HG03565 (cell line): ENCODE measurements around the gene DHRS12.

Experiments used
- ATAC-seq: cut with Tn5 transposase; IDR thresholded peaks from one replicate; pipeline ENCODE4 v1.9.1; 2021; ENCODE audit warnings: mild to moderate bottlenecking, moderate library complexity; ENCODE audit not compliant: unreplicated experiment

The DHRS12 gene

DNA sequence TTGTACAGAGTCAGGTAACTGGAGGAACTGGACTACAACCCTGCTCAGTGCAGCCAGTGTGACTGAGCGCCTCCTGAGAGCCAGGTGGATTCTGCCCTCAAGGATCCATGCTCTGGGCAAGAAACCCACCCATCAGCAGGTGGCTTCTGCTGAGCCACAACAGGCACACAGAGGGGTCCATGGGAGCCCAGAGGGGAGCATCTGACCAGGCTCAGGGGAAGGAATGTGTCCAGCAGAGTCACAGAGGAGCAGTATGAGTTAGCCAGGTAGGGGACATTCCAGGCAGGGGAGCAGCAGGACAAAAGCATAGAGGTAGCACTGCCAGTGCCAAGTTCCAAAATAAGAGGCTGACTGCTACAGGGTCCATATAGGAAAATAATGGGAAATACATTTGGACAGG, 19.9 kb downstream of the DHRS12 start:
- no peak for ATAC-seq

GRCh38 chr13:51783428-51784094, 20.4 kb downstream of the DHRS12 start:
- no peak for ATAC-seq

DNA sequence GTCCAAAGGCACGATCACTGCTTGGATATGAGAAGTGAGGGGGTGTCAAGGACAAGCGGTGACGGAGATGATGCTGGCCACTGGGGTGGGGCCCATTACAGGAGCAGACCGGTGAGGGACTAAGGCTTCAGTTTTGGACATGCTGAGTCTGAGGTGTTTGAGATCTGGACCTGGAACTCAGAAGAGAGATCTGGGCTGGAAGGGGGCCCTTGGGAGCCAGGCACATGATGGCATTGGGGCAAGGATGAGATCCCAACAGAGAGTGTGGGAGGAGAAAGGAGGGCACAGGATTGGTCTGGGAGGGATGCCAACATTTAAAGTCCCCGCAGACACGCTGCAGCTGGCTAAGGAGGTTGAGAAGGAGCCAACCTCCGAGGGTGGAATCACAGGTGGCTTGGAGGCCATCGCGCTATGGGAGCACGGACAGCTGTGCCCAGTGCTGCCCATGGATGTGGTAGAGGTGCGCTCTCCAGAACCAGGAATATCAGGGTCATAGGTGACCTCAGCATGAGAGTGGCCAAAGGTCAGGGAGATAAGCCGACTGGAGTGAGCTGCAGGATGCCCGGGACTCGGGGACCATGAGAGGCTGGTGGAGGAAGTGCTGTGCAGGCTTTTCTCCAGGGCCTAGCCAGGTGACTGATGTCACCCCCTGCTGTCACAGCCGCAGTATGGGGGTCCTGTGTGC, 21.8 kb downstream of the DHRS12 start:
- ATAC-seq: no peak

DNA sequence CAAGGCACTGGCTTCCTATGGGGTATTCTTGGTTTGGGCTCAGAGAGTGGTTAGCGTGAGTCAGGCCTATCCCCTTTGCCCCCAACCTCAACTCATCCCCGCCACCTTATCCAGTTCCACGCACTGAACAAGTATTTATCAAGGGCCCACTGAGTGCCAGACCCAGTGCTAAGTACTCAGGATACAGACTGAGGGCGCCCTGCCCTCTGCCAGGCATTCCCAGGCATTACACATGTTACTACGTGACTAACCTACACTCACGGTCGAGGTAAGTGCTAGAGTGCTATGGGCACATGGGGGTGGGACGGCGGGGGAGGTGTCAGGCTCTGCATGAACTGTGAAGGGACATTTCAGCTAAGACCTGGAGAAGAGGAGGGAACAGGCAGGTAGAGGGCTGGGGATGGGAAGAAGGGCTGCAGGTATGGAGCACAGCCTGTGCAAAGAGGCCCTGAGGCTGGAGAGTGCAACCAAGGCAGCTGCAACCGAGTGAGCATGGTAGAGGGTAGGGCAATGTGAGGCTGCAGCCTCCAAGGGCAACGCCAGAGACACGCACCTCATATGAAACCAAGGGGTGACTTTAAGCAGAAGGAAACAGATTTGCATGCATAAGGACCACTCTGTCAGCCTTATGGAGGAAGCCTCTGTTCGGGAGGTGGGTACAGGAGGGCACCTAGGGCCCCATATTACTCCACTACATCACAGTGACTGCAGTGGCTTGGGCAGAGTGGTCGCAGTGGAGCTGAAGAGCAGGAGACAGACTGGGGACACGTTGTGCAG, 22.5 kb downstream of the DHRS12 start:
- ATAC-seq: no peak

DNA sequence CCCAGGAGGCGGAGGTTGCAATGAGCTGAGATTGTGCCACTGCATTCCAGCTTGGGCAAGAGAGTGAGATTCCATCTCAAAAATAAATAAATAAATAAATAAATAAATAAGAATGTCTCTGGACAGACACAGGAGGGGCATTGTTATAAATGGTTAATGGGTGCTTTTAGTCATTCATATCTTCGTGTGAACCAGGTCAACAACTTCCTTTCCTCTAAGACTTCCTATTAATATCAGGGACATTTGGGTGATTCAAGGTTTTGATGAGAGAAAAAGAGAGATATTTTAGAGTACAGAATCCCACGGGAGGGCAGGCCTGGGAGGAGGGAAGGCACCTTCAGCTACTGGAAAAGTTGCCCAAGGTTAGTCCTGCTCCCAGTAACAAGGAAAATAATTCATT, 23.9 kb downstream of the DHRS12 start:
- no peak for ATAC-seq

GRCh38 chr13:51778392-51778791, 25.6 kb downstream of the DHRS12 start:
- ATAC-seq: no peak

DNA sequence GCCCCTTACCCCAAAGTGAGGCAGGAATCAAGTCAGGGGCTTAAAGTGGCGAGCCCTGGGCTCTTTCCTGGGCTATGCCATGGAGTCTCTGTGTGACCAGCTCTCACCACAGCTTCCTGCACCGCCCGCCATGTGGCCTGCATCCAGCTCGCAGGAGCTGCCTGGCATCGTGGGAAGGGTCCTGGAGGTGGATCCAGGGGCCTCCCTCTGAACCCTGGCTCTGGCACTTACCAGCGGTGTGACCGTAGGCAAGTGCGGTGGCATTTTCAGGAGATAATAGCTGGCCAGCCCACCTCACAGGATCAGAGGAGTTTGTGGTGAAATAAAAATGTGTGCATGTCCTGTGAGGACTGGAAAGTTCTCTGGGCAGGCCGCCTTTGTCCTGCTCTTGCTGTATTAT, 26.0 kb downstream of the DHRS12 start:
- ATAC-seq: no peak

DNA sequence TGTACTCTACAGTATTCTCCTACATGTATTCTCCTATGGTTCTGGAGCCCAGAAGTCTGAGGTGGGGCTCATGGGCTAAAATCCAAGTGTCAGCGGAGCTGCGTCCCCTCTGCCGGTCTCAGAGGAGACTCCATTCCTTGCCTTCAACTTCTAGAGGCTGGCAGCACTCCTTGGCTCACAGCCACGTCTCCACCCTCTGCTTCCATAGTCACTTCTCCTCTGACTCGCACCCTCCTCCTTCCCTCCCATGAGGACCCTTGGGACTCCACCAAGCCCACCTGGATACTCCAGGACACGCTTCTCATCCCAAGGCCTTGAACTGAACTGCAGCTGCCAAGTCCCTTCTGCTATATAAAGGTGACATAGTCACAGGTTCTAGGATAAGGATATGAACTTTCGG, 27.8 kb downstream of the DHRS12 start:
- no peak for ATAC-seq

- no peak for ATAC-seq
Measured at GRCh38 chr13:51773515-51773914, 30.4 kb downstream of the DHRS12 start.

DNA sequence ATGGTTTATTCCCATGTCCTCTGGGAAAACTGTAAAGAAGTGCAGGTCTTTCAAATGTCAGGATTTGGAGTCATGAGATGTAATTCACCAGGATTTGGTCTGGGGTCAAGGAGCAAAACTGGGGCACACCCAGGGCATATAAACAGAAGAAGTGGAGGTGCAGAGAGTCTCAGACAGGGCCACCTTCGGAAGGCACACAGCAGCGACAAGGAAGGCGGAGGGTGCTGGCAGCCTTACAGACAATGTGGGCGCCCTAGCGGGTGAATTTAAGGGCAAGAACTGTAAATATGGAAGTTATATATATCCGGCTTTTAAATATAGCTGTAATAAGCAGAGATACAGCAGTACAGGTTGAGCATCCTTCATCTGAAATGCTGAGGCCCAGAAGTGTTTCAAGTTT, 31.2 kb downstream of the DHRS12 start:
- ATAC-seq: no peak

GRCh38 chr13:51772105-51772455, 31.9 kb downstream of the DHRS12 start:
- ATAC-seq: no peak

DNA sequence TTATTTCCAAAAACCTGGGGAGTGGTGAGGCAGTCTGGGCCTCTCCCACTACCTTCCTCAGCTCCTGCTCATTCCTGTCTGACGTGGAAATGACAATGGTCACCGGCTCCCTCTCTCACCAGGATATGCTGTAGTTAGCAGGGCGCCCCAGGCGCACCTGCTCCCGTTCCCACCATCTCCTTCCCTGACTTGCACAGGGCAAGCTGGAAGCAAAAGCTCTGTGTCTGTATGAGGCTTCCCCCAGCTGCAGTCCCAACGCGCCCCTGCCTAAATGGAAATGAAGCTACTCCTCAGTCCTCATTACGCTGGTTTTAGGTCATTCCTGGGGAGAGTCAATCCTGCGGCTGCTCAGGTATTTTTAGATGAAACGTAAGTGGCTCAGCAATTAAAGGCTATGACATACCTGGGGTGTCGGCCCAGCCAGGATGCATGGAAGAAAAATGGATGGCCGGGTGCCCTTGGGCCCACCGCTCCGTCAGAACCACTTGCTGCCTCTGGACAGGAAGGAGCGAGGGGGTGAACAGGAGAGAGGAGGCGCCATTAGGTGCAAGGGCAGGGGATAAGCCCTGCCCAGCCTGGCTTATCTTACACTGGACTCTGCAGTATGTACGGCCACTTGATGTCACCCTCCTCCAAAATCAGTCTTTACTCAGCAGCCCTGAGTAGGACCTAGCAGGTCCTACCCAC, 32.4 kb downstream of the DHRS12 start:
- ATAC-seq: no peak

DNA sequence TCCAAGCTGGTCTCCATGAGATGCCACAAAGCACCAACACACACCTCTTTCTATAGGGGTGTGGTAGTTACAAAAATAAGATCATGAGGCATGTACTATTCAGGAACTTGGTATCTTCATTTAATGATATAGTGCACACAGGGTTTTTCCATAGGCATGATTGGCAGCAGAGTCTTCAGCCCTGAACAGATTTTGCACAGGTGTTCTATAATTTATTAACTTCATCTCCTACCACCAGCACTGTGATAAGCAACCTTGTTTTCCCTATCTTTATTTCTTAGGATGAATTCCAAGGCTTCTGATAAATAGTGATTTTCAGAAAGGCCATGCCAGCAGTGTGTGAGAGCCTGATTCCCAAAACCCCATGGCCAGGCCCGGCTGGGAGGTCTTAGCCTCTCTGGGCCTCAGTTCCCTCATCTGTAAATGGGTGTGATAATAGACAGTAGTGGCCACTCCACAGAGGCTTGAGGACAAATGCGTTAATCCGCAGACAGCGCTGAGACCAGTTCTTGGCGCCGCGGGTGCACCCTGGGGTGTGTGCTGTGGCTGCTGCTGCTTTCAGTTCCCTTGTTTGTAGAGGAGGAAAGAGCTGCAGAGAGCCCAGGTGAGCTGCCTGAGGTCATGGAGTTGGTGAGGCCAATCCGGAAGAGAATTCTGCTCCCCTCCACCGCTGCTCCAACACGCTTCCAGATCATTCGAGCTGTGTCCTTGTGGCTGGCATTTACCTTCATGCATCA, 33.1 kb downstream of the DHRS12 start:
- no peak for ATAC-seq

DNA sequence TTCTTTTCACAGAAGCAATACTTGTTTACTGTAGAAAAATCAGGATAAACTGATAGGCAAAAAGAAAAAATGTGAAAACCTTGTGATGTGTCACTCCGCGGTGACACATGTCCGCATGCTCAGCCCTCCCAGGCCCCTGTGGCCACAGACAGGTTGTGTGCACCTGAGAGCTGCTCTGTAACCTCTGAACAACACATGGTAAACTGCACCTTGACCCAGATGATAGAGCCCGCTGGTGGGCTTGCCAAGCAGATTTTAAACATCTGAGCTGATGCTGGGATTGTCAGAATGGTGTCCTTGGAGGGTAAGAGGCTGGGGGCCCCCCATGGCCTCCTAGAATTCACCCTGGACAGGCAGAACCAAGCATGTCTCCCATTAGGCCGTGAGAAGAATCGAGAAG, 33.8 kb downstream of the DHRS12 start:
- ATAC-seq: no peak

GRCh38 chr13:51769455-51770127, 34.4 kb downstream of the DHRS12 start:
- ATAC-seq: no peak

DNA sequence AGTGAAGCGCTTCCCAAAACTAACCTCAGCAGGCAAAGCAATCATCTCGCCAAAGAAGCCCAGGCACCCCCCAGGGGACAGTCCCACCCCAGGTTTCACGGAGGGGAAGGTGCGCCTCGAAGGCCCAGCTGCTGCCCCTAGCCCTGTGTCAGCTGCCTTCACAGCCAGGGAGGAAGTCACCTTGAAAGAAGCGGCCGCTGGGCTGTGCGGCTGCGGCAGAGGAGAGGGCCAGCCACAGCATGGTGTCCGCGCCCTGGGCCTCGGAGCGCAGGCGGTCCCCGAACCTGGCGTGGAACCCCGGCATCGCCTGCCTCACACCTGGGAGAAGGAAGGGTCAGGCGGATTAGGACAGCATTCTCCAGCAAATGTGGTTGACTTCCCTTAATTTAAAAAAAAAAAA, 35.0 kb downstream of the DHRS12 start:
- ATAC-seq: no peak

GRCh38 chr13:51768378-51768921, 35.5 kb downstream of the DHRS12 start:
- no peak for ATAC-seq

- no peak for ATAC-seq
Measured at GRCh38 chr13:51767100-51767499, 36.9 kb downstream of the DHRS12 start.

DNA sequence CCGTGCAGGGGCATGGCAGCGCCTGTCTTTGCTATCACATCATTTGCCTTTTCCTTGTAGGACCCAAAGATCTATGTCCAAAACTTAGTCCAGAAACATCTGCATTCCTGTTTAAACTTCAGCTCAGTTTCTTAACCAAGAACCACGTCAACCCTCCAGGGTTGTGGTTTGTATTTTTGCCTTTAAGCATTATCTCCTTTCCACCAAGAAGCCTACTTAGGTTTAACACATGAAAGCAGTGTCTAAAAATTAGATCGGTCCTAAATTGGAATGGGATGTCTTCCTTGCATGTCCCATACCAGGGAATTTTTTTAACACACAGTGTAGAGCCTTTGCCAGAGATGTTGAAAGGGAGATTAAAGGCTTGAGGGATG, 38.8 kb downstream of the DHRS12 start:
- ATAC-seq: no peak
